Activated naive CD4-positive, alpha-beta T cell (primary cell): ENCODE results near the gene CDC42BPG.
"Not testable (repeated sequence)": the region's sequence is repeated elsewhere in the genome, so short reads cannot be mapped to it uniquely, and the experiment has no call there.

Experiments
- DNase-seq, 4 experiments: peaks; one replicate each; lab custom pipeline; 2025; lab: John Stamatoyannopoulos, UW

The CDC42BPG gene

GRCh38 chr11:64834723-64835615, 9.5 kb downstream of the CDC42BPG start:
- DNase-seq, result no peak

- no peak for DNase-seq
These were observed 10.3 kb downstream of the CDC42BPG start for GRCh38 chr11:64834031-64834722.

- DNase-seq, result no peak
These were observed 10.9 kb downstream of the CDC42BPG start for GRCh38 chr11:64833509-64833908.

GRCh38 chr11:64833198-64833502, 11.3 kb downstream of the CDC42BPG start:
- DNase-seq, result no peak

GRCh38 chr11:64832467-64833197, 11.8 kb downstream of the CDC42BPG start:
- DNase-seq, result no peak

GRCh38 chr11:64831411-64831891, 13.0 kb downstream of the CDC42BPG start:
- DNase-seq, result no peak

GRCh38 chr11:64829536-64830251, 14.8 kb downstream of the CDC42BPG start:
- DNase-seq, result no peak

GRCh38 chr11:64827451-64827839, 17.0 kb downstream of the CDC42BPG start:
- no peak for DNase-seq

GRCh38 chr11:64826578-64827450, 17.6 kb downstream of the CDC42BPG start:
- DNase-seq, result no peak

GRCh38 chr11:64826062-64826461, 18.4 kb downstream of the CDC42BPG start:
- DNase-seq, result no peak

GRCh38 chr11:64823568-64824119, 20.8 kb downstream of the CDC42BPG start:
- no peak for DNase-seq

- DNase-seq, result no peak
These were observed 27.0 kb downstream of the CDC42BPG start for GRCh38 chr11:64817476-64817875.

GRCh38 chr11:64815433-64815832, 29.0 kb downstream of the CDC42BPG start:
- DNase-seq, result not testable (repeated sequence)

GRCh38 chr11:64814712-64815187, 29.7 kb downstream of the CDC42BPG start:
- DNase-seq, result no peak

- DNase-seq, result no peak
These were observed 30.6 kb downstream of the CDC42BPG start for GRCh38 chr11:64813826-64814225.

GRCh38 chr11:64810891-64811272, 33.6 kb downstream of the CDC42BPG start:
- DNase-seq, result peak in 1 of 4 experiments; percentile 62

- peak; percentile 51 to 69 (median 64) for DNase-seq
These were observed 34.1 kb downstream of the CDC42BPG start, which contains the start of gene MEN1 for GRCh38 chr11:64810271-64810890. TSS of gene MEN1 (minus strand) at chr11:64810551. CDS start at chr11:64810109, 442 bp downstream.

- DNase-seq, result no peak
These were observed 34.6 kb downstream of the CDC42BPG start for GRCh38 chr11:64809781-64810241.

- DNase-seq, result no peak
These were observed 39.0 kb downstream of the CDC42BPG start for GRCh38 chr11:64805481-64805880.
